GM23338 (cell line): ENCODE measurements around the gene TOMM40L.

Experiments
- CREB1 ChIP-seq: fragments of 250-450 bp; sonication (Bioruptor Pico); IDR thresholded peaks from 2 replicates; pipeline ENCODE4 v1.5.0; 2020; ENCODE audit warnings: low read depth, mild to moderate bottlenecking, moderate library complexity
- EZH2 ChIP-seq: fragments of 200-600 bp; sonication (generic); IDR thresholded peaks from one replicate; pipeline ENCODE4 v1.8.0; 2017; ENCODE audit warnings: antibody characterized with exemption, mild to moderate bottlenecking, low read depth; ENCODE audit not compliant: unreplicated experiment
- EZH2phosphoT487 ChIP-seq: fragments of 200-600 bp; sonication (generic); IDR thresholded peaks from one replicate; pipeline ENCODE4 v1.8.1; 2018; ENCODE audit warnings: antibody characterized with exemption; ENCODE audit not compliant: unreplicated experiment
- JUNB ChIP-seq: IDR thresholded peaks from one replicate; pipeline ENCODE4 v1.6.1; 2016; ENCODE audit warnings: antibody characterized with exemption; ENCODE audit not compliant: unreplicated experiment
- POLR2AphosphoS5 ChIP-seq: IDR thresholded peaks from 2 replicates; pipeline ENCODE4 v1.6.1; 2016; ENCODE audit warnings: antibody characterized with exemption, low read depth
- ZNF114 ChIP-seq: fragments of 250-450 bp; sonication (Bioruptor Pico); IDR thresholded peaks from 2 replicates; pipeline ENCODE4 v1.5.0; 2020; ENCODE audit warnings: mild to moderate bottlenecking, moderate library complexity
- TF ChIP-seq, protein P1 (sequence below): IDR thresholded peaks from 2 replicates; pipeline ENCODE4 v1.6.1; 2016; ENCODE audit warnings: antibody characterized with exemption
- TF ChIP-seq, protein P2 (sequence below), 2 experiments: fragments of 200-600 bp in 1 of 2; sonication (generic) in 1 of 2; conservative IDR thresholded peaks; 2 replicates each; pipeline versions ENCODE4 v1.5.1 to v1.6.1; 2016 to 2017; ENCODE audit warnings: antibody characterized with exemption in 2 of 2, low read depth in 2 of 2, mild to moderate bottlenecking in 2 of 2, moderate library complexity in 1 of 2
- TF ChIP-seq, protein P3 (sequence below): IDR thresholded peaks from one replicate; pipeline ENCODE4 v1.6.1; 2018; ENCODE audit warnings: antibody characterized with exemption; ENCODE audit not compliant: unreplicated experiment

DNA sequence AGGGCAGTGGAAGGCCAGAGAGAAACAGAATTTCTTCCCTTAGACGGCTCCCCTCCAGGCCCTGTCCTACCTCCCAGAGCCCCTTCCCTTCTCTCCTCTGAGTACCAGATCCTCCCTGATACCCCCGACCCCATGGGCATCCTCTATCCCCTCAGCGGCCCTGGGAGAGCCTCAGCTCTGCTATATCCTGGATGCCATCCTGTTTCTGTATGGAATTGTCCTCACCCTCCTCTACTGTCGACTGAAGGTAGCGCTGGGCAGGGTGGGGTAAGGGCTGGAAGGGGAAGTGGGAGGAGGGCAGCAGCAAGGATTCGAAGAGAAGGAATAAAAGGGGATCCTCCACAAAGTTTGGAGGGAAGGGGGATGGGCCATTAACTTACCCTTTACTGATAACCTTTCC, 8.0 kb upstream of the TOMM40L start:
- TF ChIP-seq, protein P1, sequence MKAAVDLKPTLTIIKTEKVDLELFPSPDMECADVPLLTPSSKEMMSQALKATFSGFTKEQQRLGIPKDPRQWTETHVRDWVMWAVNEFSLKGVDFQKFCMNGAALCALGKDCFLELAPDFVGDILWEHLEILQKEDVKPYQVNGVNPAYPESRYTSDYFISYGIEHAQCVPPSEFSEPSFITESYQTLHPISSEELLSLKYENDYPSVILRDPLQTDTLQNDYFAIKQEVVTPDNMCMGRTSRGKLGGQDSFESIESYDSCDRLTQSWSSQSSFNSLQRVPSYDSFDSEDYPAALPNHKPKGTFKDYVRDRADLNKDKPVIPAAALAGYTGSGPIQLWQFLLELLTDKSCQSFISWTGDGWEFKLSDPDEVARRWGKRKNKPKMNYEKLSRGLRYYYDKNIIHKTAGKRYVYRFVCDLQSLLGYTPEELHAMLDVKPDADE = no peak
- TF ChIP-seq, protein P2, sequence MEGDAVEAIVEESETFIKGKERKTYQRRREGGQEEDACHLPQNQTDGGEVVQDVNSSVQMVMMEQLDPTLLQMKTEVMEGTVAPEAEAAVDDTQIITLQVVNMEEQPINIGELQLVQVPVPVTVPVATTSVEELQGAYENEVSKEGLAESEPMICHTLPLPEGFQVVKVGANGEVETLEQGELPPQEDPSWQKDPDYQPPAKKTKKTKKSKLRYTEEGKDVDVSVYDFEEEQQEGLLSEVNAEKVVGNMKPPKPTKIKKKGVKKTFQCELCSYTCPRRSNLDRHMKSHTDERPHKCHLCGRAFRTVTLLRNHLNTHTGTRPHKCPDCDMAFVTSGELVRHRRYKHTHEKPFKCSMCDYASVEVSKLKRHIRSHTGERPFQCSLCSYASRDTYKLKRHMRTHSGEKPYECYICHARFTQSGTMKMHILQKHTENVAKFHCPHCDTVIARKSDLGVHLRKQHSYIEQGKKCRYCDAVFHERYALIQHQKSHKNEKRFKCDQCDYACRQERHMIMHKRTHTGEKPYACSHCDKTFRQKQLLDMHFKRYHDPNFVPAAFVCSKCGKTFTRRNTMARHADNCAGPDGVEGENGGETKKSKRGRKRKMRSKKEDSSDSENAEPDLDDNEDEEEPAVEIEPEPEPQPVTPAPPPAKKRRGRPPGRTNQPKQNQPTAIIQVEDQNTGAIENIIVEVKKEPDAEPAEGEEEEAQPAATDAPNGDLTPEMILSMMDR (conservative IDR thresholded peaks at IDR 0.05; ENCODE audit: low read depth in 2 of 2) = no peak
- no peak for TF ChIP-seq ZNF114 (CRISPR knock-in tag)
- no peak for TF ChIP-seq POLR2AphosphoS5
- TF ChIP-seq EZH2 = no peak
- TF ChIP-seq JUNB = no peak
- TF ChIP-seq, protein P3, sequence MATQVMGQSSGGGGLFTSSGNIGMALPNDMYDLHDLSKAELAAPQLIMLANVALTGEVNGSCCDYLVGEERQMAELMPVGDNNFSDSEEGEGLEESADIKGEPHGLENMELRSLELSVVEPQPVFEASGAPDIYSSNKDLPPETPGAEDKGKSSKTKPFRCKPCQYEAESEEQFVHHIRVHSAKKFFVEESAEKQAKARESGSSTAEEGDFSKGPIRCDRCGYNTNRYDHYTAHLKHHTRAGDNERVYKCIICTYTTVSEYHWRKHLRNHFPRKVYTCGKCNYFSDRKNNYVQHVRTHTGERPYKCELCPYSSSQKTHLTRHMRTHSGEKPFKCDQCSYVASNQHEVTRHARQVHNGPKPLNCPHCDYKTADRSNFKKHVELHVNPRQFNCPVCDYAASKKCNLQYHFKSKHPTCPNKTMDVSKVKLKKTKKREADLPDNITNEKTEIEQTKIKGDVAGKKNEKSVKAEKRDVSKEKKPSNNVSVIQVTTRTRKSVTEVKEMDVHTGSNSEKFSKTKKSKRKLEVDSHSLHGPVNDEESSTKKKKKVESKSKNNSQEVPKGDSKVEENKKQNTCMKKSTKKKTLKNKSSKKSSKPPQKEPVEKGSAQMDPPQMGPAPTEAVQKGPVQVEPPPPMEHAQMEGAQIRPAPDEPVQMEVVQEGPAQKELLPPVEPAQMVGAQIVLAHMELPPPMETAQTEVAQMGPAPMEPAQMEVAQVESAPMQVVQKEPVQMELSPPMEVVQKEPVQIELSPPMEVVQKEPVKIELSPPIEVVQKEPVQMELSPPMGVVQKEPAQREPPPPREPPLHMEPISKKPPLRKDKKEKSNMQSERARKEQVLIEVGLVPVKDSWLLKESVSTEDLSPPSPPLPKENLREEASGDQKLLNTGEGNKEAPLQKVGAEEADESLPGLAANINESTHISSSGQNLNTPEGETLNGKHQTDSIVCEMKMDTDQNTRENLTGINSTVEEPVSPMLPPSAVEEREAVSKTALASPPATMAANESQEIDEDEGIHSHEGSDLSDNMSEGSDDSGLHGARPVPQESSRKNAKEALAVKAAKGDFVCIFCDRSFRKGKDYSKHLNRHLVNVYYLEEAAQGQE = no peak
- no peak for TF ChIP-seq EZH2phosphoT487
- TF ChIP-seq CREB1 (CRISPR knock-in tag) = no peak
